ENCODE results near the gene AGTPBP1.

AGTPBP1 gene

GRCh38 chr9:85717220-85717619 lies 24.5 kb downstream of the AGTPBP1 start:
- no peak for DNase-seq (ENCODE audit: low read depth)

GRCh38 chr9:85716031-85716877 lies 25.5 kb downstream of the AGTPBP1 start:
- no peak for DNase-seq (ENCODE audit: low read depth)

GRCh38 chr9:85715587-85715986 lies 26.2 kb downstream of the AGTPBP1 start:
- no peak for DNase-seq (ENCODE audit: low read depth)

- no peak for DNase-seq (ENCODE audit: low read depth)
Observed at GRCh38 chr9:85713897-85714296, 27.9 kb downstream of the AGTPBP1 start.

- no peak for DNase-seq (ENCODE audit: low read depth)
Observed at GRCh38 chr9:85704744-85705143, 37.0 kb downstream of the AGTPBP1 start.

- no peak for DNase-seq (ENCODE audit: low read depth)
Observed at GRCh38 chr9:85703398-85703797, 38.4 kb downstream of the AGTPBP1 start.

GRCh38 chr9:85702726-85703289 lies 38.9 kb downstream of the AGTPBP1 start:
- no peak for DNase-seq (ENCODE audit: low read depth)

GRCh38 chr9:85702191-85702590 lies 39.6 kb downstream of the AGTPBP1 start:
- DNase-seq (ENCODE audit: low read depth), result no peak

- DNase-seq (ENCODE audit: low read depth), result no peak
Observed at GRCh38 chr9:85700330-85700729, 41.4 kb downstream of the AGTPBP1 start.

GRCh38 chr9:85688361-85688760 lies 53.4 kb downstream of the AGTPBP1 start:
- DNase-seq (ENCODE audit: low read depth), result no peak

GRCh38 chr9:85685081-85685480 lies 56.7 kb downstream of the AGTPBP1 start:
- no peak for DNase-seq (ENCODE audit: low read depth)

- DNase-seq (ENCODE audit: low read depth), result no peak
Observed at GRCh38 chr9:85676790-85677189, 65.0 kb downstream of the AGTPBP1 start.

- DNase-seq (ENCODE audit: low read depth), result no peak
Observed at GRCh38 chr9:85667374-85667773, 74.4 kb downstream of the AGTPBP1 start.

- no peak for DNase-seq (ENCODE audit: low read depth)
Observed at GRCh38 chr9:85666086-85666485, 75.7 kb downstream of the AGTPBP1 start.

- DNase-seq (ENCODE audit: low read depth), result no peak
Observed at GRCh38 chr9:85662573-85662972, 79.2 kb downstream of the AGTPBP1 start.

GRCh38 chr9:85658716-85659115 lies 83.0 kb downstream of the AGTPBP1 start:
- DNase-seq (ENCODE audit: low read depth), result no peak

GRCh38 chr9:85653153-85653552 lies 88.6 kb downstream of the AGTPBP1 start:
- DNase-seq (ENCODE audit: low read depth), result no peak

GRCh38 chr9:85647571-85647970 lies 94.2 kb downstream of the AGTPBP1 start:
- no peak for DNase-seq (ENCODE audit: low read depth)

- DNase-seq (ENCODE audit: low read depth), result no peak
Observed at GRCh38 chr9:85645909-85646627, 95.7 kb downstream of the AGTPBP1 start.

- no peak for DNase-seq (ENCODE audit: low read depth)
Observed at GRCh38 chr9:85640425-85640824, 101.3 kb downstream of the AGTPBP1 start.

- DNase-seq (ENCODE audit: low read depth), result no peak
Observed at GRCh38 chr9:85639675-85640186, 102.0 kb downstream of the AGTPBP1 start.

- no peak for DNase-seq (ENCODE audit: low read depth)
Observed at GRCh38 chr9:85631809-85632208, 109.9 kb downstream of the AGTPBP1 start.

GRCh38 chr9:85630676-85631075 lies 111.1 kb downstream of the AGTPBP1 start:
- no peak for DNase-seq (ENCODE audit: low read depth)

All from GM04504 (cell line).